ENCODE measurements around the gene PHACTR3.
"Not testable (repeated sequence)": the region's sequence is repeated elsewhere in the genome, so short reads cannot be mapped to it uniquely, and the experiment has no call there.

Gene PHACTR3

DNA sequence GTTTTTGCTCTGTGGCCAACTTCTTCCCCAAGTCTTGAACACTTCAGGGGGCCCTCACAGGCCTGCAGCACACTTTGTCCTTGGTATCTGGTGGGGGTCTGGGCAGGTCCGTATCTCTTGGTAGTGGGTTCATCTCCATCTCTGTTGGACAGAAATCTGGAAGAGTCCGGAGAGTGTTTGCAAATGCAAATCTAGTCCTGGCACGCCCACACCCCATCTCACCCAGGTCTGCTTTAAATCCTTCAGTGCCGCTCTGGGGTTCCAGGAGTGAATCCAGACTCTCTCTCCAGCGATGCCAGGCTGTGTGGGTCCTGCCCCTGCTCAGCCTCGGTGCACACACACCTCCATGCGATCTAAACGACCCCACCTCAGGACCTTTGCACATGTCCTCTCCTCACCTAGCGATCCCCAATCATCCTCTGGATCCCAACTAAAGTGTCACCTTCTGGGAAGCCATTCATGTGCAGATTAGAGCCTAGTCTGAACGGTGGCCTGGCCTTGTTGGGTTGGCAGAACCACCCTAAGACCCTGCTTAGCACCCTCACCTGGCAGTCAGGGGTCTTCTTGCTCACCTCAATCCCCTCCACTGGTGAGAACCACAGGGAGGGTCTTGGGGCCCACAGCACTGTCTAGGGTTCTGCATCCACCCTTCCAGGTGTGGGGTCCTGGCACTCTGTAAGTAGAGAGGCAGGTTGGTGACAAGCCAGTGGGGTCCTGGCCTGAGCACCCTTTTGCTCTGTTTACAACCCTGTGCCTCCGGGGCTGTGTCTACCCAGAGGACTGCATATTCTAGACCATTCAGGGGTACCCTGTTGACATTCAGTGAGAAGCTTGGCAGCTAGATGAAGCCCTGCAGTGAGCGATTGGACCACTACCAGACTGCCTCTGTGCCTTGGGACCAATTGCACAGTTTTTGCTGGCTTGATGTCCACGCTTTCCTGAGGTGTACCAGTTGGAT is 228.3 kb downstream of the PHACTR3 start:
- DNase-seq = no peak

DNA sequence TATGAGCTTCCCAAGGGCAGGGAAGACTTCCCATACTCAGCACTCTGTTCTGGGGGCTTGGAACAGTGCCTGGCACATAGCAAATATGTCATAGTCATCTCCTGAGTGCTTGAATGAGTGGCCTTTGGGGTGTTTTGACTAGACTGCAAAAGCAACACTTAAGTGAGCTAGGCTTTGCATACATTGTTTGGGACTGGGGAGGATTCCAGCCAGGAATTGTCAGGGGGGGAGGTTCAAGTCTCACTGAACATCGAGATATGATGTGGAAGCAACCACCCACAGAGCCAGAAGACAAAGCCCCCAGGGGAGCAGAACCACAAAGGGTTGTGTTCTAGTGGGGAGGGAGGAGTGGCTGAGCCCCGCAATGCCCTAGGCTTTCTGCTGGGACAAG is 230.7 kb downstream of the PHACTR3 start:
- DNase-seq = no peak

DNA sequence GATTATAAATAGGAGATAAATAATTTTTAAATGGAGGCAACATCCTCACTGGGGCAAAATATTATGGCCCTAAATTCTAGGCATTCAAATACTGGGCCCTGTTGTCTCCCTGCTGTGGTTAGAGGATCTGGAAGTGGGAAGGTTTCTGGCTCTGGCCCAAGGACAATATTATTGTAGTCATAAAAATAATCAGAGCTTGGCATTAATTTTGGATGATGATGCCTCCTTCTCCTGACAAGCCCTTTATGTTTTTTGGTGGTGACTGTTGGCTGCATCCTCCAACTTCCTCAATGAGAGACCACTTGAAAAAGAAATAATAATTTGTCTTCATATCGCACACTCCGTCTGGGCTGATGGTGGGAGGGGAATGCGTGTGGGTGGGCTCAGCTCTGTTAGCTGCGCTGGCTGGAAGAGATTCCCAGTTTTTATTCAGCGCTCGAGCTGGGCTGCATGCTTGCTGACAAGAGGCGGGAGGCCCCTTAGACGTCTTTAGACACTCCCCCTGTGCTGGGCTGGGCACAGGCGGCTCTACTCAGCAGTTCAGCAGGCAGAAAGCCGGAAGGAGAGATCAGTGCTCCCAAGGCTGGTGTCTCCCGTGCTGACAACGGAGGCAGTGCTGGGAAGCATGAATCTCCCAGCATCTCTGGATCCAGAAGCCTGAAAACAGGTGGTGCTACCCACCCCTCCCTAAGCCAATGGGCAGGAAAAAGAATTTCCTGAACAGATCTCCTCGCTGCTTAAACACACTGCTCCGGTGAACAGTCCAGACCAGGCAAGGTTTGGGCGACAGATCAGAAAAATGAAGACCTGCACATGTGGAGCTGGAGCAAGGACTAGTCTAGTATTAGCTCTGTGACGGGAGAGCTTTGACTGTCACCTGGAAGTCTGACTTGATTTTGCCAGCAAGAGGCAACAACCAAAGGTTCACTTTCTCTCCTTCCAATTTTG is 231.4 kb downstream of the PHACTR3 start:
- DNase-seq = no peak

DNA sequence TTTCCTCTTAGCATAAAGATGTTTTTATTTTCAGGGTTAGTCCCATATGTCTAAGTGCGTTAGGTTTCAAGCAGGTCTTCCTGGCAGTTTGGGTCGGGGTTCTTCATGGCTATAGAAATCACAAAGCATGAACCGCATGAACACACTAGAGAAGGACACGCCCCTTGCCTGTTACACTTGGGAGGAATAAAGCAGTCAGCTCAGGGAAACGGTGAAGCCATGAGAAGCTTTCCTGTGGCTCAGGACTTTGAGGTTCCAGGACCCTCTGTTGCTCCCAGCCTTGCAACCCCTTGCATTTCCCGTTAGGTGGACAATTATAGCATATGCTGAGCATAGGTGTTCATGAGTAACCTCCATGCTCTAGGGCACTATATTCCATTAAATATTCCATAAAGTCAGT is 232.4 kb downstream of the PHACTR3 start:
- DNase-seq = no peak

DNA sequence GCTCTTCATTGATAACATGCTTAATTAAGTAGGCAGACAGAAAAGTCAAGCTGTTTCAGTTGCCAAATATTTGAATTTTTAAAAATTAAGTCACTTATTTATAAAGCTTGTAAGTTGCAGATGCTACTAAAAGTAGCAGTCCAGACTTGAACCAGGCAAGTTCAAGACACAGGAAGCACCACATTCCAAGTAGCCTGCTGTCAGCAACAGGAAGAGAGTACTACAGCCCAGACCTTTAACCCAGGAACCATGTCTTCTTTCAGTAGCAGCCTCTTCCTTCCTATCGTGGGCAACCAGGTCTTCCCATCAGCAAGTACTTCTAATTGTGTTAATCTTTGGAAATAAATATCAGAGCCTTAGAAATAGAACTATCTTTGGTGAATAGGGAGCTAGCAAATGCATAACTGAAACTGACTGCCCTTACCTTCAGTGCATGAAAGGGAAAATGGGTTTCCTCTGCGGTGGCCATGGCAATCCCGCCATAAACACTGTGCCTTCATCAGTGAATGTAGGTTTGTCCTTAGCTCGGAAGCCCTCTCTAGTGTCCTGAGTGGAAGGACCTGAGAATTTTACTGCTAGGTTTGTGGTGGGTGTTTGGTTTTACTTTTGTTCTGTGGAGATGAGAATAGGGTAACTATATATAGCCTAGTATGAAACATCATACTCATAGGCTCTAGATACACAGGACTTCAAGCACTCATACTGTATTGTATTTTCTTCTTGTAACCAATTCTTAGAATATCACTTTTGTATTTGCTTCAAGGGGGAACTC is 233.5 kb downstream of the PHACTR3 start:
- no peak for DNase-seq

DNA sequence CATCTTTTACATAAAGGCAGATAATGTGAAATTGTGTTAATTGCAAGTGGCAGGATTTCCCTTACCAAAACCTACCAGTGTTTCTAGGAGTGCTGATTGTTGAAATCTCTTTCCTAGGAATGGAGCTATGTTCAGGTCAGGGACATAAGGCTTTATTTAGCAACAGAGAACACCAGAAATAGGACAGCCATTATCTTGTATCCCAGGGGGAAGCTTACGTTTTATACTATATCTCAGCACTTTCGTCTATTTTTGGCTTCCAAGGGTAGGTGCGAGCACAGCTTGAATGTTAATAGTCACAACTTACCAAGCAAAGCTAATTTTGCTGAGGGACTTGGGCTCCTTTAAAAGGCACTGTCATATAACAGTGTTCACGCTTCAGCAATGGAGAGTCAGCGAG is 235.1 kb downstream of the PHACTR3 start:
- DNase-seq = no peak

DNA sequence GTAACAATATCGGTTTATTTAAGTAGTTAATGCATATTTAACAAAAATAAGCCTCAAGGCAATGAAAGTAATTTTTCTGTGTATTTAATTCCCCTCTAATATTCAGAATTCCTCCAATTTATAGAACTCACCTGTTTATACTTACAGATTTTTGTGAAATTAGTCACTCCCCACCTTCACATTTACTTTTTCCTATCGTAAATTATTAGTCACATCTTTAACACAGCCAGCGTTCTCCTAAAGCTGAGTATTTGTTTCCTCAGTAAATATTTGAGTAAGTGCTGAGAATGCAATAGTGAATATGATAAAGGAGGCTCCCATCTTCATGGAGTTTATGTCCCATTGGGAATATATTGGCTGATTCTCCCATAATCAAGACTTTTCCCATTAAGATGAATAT is 241.1 kb downstream of the PHACTR3 start:
- no peak for DNase-seq

DNA sequence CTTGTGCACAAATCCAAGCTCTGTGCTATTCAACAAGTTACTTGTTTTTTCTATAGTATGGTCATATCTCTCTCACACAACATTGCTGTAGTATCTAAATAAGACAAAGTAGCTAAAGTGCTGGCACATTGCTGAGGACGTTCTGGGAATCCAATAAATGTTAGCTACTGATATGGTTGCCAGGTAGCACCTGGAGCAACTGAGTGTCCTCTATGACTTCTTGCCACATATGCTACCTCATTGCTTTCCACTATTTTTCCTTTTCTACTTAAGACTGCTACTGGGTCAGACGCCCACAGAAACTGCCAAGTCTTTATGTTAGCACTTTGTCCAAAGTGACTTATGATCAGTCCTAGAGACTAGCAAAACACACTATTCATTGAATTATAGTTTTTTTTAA is 243.8 kb downstream of the PHACTR3 start:
- DNase-seq = no peak

DNA sequence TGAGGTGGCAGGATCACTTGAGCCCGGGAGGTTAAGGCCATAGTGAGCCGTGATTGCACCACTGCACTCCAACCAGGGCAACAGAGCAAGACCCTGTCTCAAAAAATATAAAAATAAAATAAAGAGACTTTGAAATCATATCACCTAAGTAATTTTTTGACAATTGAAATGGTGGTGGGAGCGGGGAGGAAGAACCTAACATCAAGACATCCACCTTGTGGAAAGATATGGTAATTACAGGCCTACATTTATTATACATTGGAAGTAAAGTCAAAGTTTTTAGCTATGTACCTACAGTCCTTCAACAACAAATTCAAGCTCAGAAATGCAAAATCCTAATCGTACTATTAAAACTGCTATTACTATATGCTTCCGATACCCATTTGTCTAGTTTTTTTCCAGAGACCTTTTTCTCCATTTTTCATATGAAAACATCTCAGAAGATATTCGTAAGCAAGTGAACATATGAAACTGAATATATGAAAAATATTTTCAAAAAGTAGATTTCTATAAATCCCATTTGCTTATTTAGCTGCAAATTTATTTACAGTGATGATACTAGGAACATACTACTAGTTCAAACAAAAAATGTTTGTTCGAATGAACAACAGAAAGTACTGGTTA is 245.8 kb downstream of the PHACTR3 start:
- peak in 1 of 5 experiments; percentile 31 for DNase-seq

DNA sequence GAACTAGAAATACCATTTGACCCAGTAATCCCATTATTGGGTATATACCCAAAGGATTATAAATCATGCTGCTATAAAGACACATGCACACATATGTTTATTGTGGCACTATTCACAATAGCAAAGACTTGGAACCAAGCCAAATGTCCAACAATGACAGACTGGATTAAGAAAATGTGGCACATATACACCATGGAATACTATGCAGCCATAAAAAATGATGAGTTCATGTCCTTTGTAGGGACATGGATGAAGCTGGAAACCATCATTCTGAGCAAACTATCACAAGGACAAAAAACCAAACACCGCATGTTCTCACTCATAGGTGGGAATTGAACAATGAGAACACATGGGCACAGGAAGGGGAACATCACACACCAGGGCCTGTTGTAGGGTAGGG is 252.2 kb downstream of the PHACTR3 start:
- not testable (repeated sequence) for DNase-seq

DNA sequence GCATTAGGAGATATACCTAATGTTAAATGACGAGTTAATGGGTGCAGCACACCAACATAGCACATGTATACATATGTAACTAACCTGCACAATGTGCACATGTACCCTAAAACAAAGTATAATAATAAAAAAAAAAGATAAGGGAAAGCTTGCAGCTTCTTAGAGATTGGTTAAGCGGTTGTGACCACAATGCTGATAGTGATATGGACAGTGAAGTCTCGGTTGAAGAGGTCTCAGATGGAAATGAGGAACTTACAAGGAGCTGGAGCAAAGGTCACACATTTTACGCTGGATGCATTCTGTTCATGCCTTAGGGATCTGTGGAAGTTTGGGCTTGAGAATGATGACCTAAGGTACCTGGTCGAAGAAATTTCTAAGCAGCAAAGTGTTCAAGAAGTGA is 252.6 kb downstream of the PHACTR3 start:
- DNase-seq = not testable (repeated sequence)

DNA sequence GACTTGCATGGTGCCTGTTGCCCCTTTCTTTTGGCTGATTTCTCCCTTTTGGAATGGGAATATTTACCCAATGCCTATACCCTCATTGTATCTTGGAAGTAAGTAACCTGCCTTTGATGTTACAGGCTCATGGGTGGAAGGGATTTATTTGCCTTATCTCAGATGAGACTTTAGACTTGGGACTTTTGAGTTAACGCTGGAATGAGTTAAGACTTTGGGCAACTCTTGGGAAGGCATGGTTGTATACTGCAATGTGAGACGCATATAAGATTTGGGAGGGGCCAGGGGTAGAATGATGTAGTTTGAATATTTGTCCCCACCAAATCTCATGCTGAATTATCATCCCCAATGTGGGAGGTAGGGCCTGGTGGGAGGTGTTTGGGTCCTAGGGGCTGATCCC is 253.6 kb downstream of the PHACTR3 start:
- DNase-seq = no peak

DNA sequence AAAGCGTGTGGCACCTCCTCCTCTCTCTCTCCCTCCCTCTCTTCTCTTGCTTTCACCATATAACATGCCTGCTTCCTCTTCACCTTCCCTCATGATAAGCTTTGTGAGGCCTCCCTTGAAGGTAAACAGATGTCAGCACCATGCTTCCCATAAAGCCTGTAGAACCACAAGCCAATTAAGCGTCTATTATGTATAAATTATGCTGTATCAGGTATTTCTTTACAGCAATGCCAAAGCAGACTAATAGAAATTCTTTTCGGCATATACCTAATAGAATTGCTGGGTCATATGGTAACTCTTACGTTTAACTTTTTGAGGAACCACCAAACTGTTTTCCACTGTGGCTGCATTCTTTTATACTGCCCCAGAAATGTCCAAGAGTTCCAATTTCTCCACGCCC is 254.1 kb downstream of the PHACTR3 start:
- DNase-seq = no peak

DNA sequence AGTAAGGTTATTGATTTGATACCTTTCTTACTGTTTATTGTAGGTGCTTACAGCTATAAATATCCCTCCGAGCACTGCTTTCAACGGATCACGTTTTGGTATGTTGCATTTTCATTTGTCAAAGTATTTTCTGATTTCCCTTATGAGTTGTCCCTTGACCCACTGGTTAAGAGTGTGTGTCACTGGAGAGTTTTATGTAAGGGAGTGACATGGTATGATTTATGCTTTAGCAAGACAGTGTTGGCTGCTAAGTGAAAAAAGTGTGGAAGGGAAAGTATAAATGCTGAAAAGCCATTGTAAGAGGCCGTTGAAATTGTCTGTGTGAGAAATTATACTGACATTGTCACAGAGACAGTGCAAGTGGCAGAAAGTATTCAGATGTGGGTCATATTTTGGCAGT is 257.1 kb downstream of the PHACTR3 start:
- DNase-seq = no peak

DNA sequence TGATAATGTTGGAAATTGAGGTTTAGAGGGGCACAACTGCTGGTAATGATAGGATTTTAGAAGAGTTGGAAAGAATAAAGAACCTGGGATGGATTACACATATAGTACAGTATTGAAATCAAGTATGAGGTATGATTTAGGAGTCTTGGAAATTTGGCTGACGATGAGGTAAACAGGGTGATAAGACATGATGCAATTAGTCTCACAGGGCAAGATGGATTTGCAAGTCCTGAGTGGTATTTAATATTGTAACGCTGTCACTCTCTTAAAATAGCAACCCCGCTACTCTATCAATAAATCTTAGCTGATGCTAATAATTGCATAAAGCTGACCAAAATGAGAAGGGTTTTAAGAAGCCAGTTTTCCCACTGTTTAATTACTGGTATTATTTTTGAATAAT is 258.7 kb downstream of the PHACTR3 start:
- DNase-seq = no peak

DNA sequence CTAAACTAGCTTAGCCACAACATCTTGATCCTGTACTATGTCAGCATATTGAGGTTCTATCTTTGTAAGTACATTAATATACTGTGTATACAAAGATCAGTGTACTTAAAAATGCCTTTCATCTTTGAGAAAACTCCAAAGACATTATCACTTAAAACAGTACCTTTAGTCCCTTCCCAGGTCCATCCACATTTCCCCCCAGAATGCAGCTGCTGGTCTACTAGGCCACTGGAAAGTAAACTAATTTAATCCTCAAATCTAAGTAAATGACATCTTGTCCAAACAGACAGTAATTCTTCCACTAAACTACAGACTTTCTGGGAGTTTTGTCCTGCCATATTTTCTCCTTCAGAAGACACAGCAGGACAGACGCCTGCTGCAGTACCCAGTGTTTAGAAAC is 260.4 kb downstream of the PHACTR3 start:
- DNase-seq = no peak

DNA sequence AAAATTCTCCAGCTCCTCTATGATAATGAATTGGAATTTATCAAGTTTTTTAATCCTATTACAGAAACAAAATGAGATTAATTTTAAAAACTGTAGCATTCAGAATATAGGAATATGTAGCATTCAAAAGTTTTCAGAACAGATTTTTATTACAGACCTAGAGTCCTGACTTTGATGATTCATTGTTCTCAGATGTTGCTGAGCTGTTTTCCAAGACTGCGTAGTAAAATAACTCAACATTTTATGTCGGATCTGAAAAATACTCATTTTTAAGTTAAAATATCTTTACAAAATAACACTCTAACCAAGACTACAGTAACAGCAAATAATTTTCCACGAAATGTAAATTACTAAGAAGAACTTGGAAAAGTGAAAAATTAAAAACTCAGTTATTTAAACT is 262.0 kb downstream of the PHACTR3 start:
- no peak for DNase-seq

DNA sequence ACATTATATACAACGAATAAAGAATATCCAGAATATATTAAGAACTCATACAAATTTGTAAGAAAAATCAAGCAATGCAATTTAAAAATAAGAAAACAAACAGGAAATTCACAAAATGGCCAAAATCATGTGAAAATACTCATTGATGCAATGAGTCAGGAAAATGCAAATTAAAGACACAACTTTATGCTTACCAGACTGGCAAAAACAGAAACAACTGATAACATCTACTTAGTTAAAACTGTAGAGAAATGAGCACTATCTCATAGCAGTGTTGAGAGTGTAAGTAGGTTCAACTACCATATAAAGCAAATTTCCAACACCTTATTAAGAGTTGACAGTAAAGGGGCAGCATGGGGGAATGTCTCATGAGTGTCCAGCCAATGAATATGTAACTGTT is 266.8 kb downstream of the PHACTR3 start:
- DNase-seq = peak in 1 of 5 experiments; percentile 54

DNA sequence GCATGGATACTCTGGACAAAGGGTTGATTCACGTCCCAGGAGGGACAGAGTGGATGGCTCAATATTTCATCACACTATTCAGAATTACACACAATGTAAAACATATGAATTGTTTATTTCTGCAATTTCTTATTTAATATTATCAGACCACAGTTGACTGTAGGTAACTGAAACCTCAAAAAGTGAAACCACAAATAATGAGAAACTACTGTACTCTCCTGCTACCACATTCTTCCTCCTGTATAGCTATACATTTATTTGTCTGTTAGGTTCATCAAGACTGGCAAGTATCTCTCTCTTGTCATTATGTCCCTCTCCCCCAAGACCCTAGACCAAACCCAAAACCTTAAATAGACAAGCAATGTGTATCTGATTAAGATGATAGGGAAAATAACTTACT is 269.1 kb downstream of the PHACTR3 start:
- DNase-seq = peak in 1 of 5 experiments; percentile 11

DNA sequence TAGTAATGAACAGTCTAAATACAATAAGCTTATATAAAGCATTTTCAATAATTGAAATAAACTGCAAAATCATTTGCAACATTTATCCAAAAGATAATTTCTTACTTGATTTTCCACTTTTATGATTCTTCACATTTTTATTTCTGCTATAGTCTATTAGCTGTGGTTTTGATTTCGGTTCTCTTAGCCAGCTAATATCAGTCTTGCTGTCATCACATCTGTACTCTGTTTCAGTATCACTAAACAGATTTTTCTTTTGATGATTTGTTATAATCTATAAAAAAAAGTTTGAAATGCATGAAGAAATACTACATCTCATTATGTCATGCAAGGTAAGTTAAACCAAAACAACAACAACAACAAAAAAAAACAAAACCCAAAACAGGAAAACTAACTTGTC is 275.9 kb downstream of the PHACTR3 start:
- DNase-seq = no peak

DNA sequence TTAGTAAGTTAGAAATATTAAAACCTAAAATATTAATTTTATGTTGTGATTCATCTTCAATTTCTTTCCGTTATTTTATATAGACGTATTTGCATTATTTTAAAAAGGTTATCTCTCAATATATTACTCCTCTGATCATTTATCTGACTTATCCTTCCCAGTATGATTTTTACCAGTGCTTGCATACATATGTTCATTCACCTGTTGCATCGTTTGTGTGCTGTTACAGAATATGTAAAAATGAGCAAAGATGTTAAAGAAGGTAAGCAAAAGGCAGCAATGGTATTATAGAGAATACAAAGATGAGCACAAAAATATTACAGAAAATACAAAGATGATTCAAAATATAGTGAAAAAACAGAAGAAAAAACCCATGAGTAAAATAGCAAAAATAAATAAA is 280.2 kb downstream of the PHACTR3 start:
- no peak for DNase-seq

DNA sequence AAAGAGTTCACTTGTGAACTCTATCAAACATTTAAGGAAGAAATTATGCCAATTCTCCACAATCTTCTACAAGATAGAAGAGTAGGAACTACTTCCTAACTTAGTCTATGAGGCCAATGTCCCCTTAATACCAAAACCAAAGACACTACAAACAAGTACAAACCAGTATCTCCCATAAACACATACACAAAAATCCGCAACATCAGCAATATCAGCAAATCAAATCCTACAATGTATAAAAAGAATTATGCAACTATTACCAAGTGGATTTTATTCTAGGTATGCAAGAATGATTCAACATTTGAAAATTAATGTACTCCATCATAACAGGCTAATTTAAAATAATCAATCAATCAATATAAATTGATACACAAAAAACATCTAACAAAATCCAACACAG is 283.7 kb downstream of the PHACTR3 start:
- DNase-seq = no peak

Measured in T-helper 2 cell (primary cell).